Trophoblast cell (in vitro differentiated cells and primary cell): Measurements from ENCODE around the gene RAB31.

Source experiments
- DNase-seq, 2 donors: peaks; one replicate each; pipeline ENCODE4 v3.0.0-alpha.2; 2016
- H2AFZ ChIP-seq: 2 replicates; pipeline ENCODE4 v1.6.1; 2013; ENCODE audit warnings: low read length, moderate library complexity, mild to moderate bottlenecking; ENCODE audit not compliant: insufficient read depth, poor library complexity
- H2AK5ac ChIP-seq: 2 replicates; pipeline ENCODE4 v1.6.1; 2013; ENCODE audit warnings: mild to moderate bottlenecking, low read length
- H2BK120ac ChIP-seq: 2 replicates; pipeline ENCODE4 v1.6.1; 2013; ENCODE audit warnings: low read length, mild to moderate bottlenecking, moderate library complexity; ENCODE audit not compliant: insufficient read depth, poor library complexity
- H2BK12ac ChIP-seq: 2 replicates; pipeline ENCODE4 v1.6.1; 2013; ENCODE audit warnings: mild to moderate bottlenecking, low read length, moderate library complexity
- H2BK5ac ChIP-seq: 2 replicates; pipeline ENCODE4 v1.6.1; 2013; ENCODE audit warnings: low read length, low read depth, moderate library complexity, mild to moderate bottlenecking; ENCODE audit not compliant: poor library complexity
- H3K14ac ChIP-seq: 2 replicates; pipeline ENCODE4 v1.6.1; 2013; ENCODE audit warnings: mild to moderate bottlenecking, low read length
- H3K18ac ChIP-seq: 2 replicates; pipeline ENCODE4 v1.6.1; 2013; ENCODE audit warnings: mild to moderate bottlenecking, low read length
- H3K23ac ChIP-seq: 2 replicates; pipeline ENCODE4 v1.6.1; 2013; ENCODE audit warnings: low read length
- H3K27ac ChIP-seq: 2 replicates; pipeline ENCODE4 v1.5.1; 2013; ENCODE audit warnings: low read depth, mild to moderate bottlenecking, inconsistent platforms, low read length, moderate library complexity
- H3K27me3 ChIP-seq: 2 replicates; pipeline ENCODE4 v1.6.1; 2013; ENCODE audit warnings: inconsistent platforms, mild to moderate bottlenecking, low read length, moderate library complexity; ENCODE audit not compliant: insufficient read depth
- H3K36me3 ChIP-seq, 2 experiments: 1 replicate in 1 of 2; 2 replicates in 1 of 2; pipeline ENCODE4 v1.6.1; 2013; ENCODE audit warnings: low read length in 2 of 2, mild to moderate bottlenecking in 2 of 2, moderate library complexity in 1 of 2; ENCODE audit not compliant: insufficient read depth in 2 of 2, control insufficient read depth in 1 of 2
- H3K4ac ChIP-seq: 2 replicates; pipeline ENCODE4 v1.6.1; 2013; ENCODE audit warnings: low read depth, mild to moderate bottlenecking, low read length, moderate library complexity
- H3K4me1 ChIP-seq, 2 experiments: 1 replicate in 1 of 2; 2 replicates in 1 of 2; pipeline ENCODE4 v1.6.1; 2013; ENCODE audit warnings: low read length in 2 of 2, mild to moderate bottlenecking in 2 of 2, moderate library complexity in 1 of 2; ENCODE audit not compliant: insufficient read depth in 2 of 2, control insufficient read depth in 1 of 2
- H3K4me2 ChIP-seq: 2 replicates; pipeline ENCODE4 v1.6.1; 2013; ENCODE audit warnings: inconsistent platforms, mild to moderate bottlenecking, low read length, moderate library complexity
- H3K4me3 ChIP-seq: 2 replicates; pipeline ENCODE4 v1.5.1; 2013; ENCODE audit warnings: mild to moderate bottlenecking, low read depth, low read length, inconsistent platforms
- H3K79me1 ChIP-seq: one replicate; pipeline ENCODE4 v1.6.1; 2013; ENCODE audit warnings: low read length
- H3K79me2 ChIP-seq: 2 replicates; pipeline ENCODE4 v1.6.1; 2013; ENCODE audit warnings: low read length, mild to moderate bottlenecking; ENCODE audit not compliant: control insufficient read depth, insufficient read depth, poor library complexity
- H3K9ac ChIP-seq: 2 replicates; pipeline ENCODE4 v1.6.1; 2013; ENCODE audit warnings: mild to moderate bottlenecking, low read length
- H3K9me3 ChIP-seq: 2 replicates; pipeline ENCODE4 v1.6.1; 2013; ENCODE audit warnings: low read depth, mild to moderate bottlenecking, control low read depth, inconsistent platforms, low read length; ENCODE audit not compliant: insufficient read depth
- H4K12ac ChIP-seq: 2 replicates; pipeline ENCODE4 v1.6.1; 2013; ENCODE audit warnings: low read depth, mild to moderate bottlenecking, low read length, moderate library complexity
- H4K8ac ChIP-seq: 2 replicates; pipeline ENCODE4 v1.6.1; 2013; ENCODE audit warnings: low read depth, mild to moderate bottlenecking, low read length, moderate library complexity
- H4K91ac ChIP-seq: one replicate; pipeline ENCODE4 v1.6.1; 2013; ENCODE audit warnings: low read depth, mild to moderate bottlenecking, low read length, moderate library complexity
- WGBS: extraction: QIAGEN DNeasy Blood & Tissue Kit; methylation state at CpG from one replicate; pipeline ENCODE4 v1.1.7; 2013; ENCODE audit warnings: missing lambda C conversion rate; ENCODE audit not compliant: insufficient read length, insufficient coverage; ENCODE audit errors: extremely low coverage; 5-methylcytosine and 5-hydroxymethylcytosine counted together

The RAB31 gene

DNA sequence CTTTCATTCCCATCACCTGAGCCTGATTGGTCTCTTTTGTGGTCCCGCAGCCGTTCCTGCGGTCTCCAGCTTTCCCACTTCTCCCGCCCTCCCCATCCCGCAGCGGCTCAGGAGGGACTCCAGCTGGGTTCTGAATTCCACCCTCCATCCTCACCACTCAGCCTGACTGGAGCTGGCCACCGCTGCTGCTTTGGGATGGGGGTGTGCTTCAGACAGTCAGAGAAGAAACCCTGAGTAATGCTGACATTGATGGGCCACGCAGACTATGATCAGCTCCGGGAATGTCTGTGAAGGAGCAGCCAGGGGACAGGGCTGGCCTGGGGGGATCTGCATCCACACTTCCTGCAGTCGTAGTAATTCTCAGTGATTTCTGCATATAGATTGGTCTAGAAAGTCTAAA is 131.8 kb downstream of the RAB31 start:
- Histone ChIP-seq H3K23ac (no peak overlapping the region), H3K4me1 (peaks cover 23 to 25% of the 10 kb centered on the region in 2 experiments), H4K91ac (no peak overlapping the region), H4K12ac (no peak overlapping the region), H3K14ac (no peak overlapping the region), H3K79me2 (no peaks in the 10 kb centered on the region), H3K9me3 (no peaks in the 10 kb centered on the region), H3K18ac (no peak overlapping the region), H3K27ac (no peak overlapping the region), H3K9ac (no peak overlapping the region), H3K36me3 (peaks cover 35 to 53% of the 10 kb centered on the region in 2 experiments), H3K4me3 (no peak overlapping the region), H3K4ac (no peak overlapping the region), H2BK5ac (no peak overlapping the region), H2BK120ac (no peak overlapping the region), H2AK5ac (no peak overlapping the region), H3K27me3 (no peaks in the 10 kb centered on the region), H3K4me2 (no peak overlapping the region), H2BK12ac (no peak overlapping the region), H3K79me1 (no peaks in the 10 kb centered on the region), H2AFZ (no peak overlapping the region), H4K8ac (no peak overlapping the region)
- no peak for DNase-seq
- no CpG with 5 or more reads among the region's 10 CpGs for WGBS

DNA sequence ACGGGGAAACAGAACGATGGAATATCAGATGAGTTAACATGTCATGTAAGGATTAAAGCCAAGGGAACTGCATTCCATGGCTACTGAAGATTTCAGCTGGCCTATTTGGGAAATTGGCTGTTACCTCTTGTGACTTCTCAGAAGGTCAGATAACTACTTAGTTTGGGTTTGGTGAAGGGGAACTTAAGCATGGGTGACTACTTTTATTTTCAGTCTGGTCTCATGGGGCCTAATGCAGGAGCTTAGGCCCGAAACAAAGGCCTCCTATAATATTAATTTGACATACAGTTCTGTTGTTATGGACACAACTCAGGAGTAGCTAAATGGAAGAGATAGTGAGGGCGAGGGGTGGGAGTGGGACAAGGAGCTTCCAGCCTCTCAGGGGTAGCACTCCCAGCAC is 133.7 kb downstream of the RAB31 start:
- WGBS = no CpG with 5 or more reads among the region's 4 CpGs
- H3K79me2 ChIP-seq = no peaks in the 10 kb centered on the region

GRCh38 chr18:9842448-9842847 is 134.3 kb downstream of the RAB31 start:
- H3K36me3 ChIP-seq = peaks cover 46 to 63% of the 10 kb centered on the region in 2 experiments
- no peaks in the 10 kb centered on the region for H3K27me3 ChIP-seq
- H3K4ac ChIP-seq = no peak overlapping the region
- no peak overlapping the region for H3K23ac ChIP-seq
- no peaks in the 10 kb centered on the region for H3K79me1 ChIP-seq
- H3K14ac ChIP-seq = no peak overlapping the region
- peak in 1 of 2 donors; percentile 25 for DNase-seq
- H3K18ac ChIP-seq = no peak overlapping the region
- no peak overlapping the region for H3K9ac ChIP-seq
- H2AFZ ChIP-seq = no peak overlapping the region
- no peak overlapping the region for H4K12ac ChIP-seq
- no peak overlapping the region for H2BK5ac ChIP-seq
- H3K4me2 ChIP-seq = no peak overlapping the region
- H2AK5ac ChIP-seq = no peak overlapping the region
- H3K4me1 ChIP-seq = peaks cover 18 to 21% of the 10 kb centered on the region in 2 experiments
- no peaks in the 10 kb centered on the region for H3K79me2 ChIP-seq
- no peak overlapping the region for H2BK12ac ChIP-seq
- no peak overlapping the region for H3K27ac ChIP-seq
- H3K9me3 ChIP-seq = no peaks in the 10 kb centered on the region
- no peak overlapping the region for H2BK120ac ChIP-seq
- no peak overlapping the region for H4K8ac ChIP-seq
- H4K91ac ChIP-seq = no peak overlapping the region
- WGBS = no CpG with 5 or more reads among the region's 6 CpGs
- no peak overlapping the region for H3K4me3 ChIP-seq

More for the DNA sequence above, 133.7 kb downstream of the RAB31 start:
- no peak overlapping the region for H3K18ac ChIP-seq
- no peaks in the 10 kb centered on the region for H3K27me3 ChIP-seq
- H3K4me3 ChIP-seq = no peak overlapping the region
- no peak overlapping the region for H3K27ac ChIP-seq
- no peak overlapping the region for H2AK5ac ChIP-seq
- H3K23ac ChIP-seq = no peak overlapping the region
- peaks cover 18 to 21% of the 10 kb centered on the region in 2 experiments for H3K4me1 ChIP-seq
- no peak overlapping the region for H2BK5ac ChIP-seq
- H3K79me1 ChIP-seq = no peaks in the 10 kb centered on the region
- H3K9me3 ChIP-seq = no peaks in the 10 kb centered on the region
- no peak overlapping the region for H2BK12ac ChIP-seq
- peaks cover 40 to 57% of the 10 kb centered on the region in 2 experiments for H3K36me3 ChIP-seq
- no peak overlapping the region for H2AFZ ChIP-seq
- no peak overlapping the region for H3K14ac ChIP-seq
- H4K12ac ChIP-seq = no peak overlapping the region
- H3K9ac ChIP-seq = no peak overlapping the region
- no peak overlapping the region for H4K8ac ChIP-seq
- H2BK120ac ChIP-seq = no peak overlapping the region
- no peak overlapping the region for H3K4me2 ChIP-seq
- H4K91ac ChIP-seq = no peak overlapping the region
- no peak overlapping the region for H3K4ac ChIP-seq
- no peak for DNase-seq

DNA sequence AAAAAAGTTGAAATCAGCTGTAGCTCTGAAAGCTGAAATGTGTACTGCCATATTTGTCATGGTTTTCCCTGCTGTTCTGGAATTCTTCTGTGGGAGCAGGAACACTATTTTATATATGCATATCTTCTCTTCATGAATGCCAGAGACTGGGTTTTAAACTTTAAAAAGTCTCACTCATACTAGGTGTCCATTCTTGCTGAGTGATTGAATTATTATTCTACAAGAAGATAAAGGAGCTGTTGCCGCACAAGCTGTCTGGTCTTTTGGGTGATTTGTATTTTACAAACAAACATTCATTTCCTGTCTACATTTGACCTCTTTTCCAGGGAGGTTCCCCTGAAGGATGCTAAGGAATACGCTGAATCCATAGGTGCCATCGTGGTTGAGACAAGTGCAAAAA is 137.2 kb downstream of the RAB31 start:
- H2BK5ac ChIP-seq = no peak overlapping the region
- H2AFZ ChIP-seq = no peak overlapping the region
- no peaks in the 10 kb centered on the region for H3K27me3 ChIP-seq
- no peak overlapping the region for H2BK12ac ChIP-seq
- no peak overlapping the region for H2AK5ac ChIP-seq
- no peak overlapping the region for H3K18ac ChIP-seq
- H3K4me3 ChIP-seq = no peak overlapping the region
- H4K12ac ChIP-seq = no peak overlapping the region
- no peak overlapping the region for H4K91ac ChIP-seq
- DNase-seq = no peak
- no peak overlapping the region for H3K9ac ChIP-seq
- H3K79me1 ChIP-seq = no peaks in the 10 kb centered on the region
- no peak overlapping the region for H3K4ac ChIP-seq
- no peaks in the 10 kb centered on the region for H3K9me3 ChIP-seq
- peaks cover 10 to 11% of the 10 kb centered on the region in 2 experiments for H3K4me1 ChIP-seq
- H3K14ac ChIP-seq = no peak overlapping the region
- peaks cover 32 to 48% of the 10 kb centered on the region in 2 experiments for H3K36me3 ChIP-seq
- H3K79me2 ChIP-seq = no peaks in the 10 kb centered on the region
- H2BK120ac ChIP-seq = no peak overlapping the region
- WGBS = no CpG with 5 or more reads among the region's 3 CpGs
- no peak overlapping the region for H4K8ac ChIP-seq
- H3K27ac ChIP-seq = no peak overlapping the region
- no peak overlapping the region for H3K4me2 ChIP-seq
- H3K23ac ChIP-seq = no peak overlapping the region
